Esophagus squamous epithelium (tissue), 5 donors: ENCODE measurements around the gene TMEM272. TPM values are rescaled to one million over a fixed set of nuclear protein-coding genes. Genes with fewer than 3 reads are reported as not detected.

Source experiments
- DNase-seq: peaks from one replicate; lab custom pipeline; 2025; lab: John Stamatoyannopoulos, UW
- H3K27ac ChIP-seq, 4 donors: fragments of 200-600 bp; sonication (generic); one replicate each; pipeline ENCODE4 v1.5.1; 2016 to 2019; ENCODE audit warnings: mild to moderate bottlenecking in 1 of 4
- H3K27me3 ChIP-seq, 4 donors: fragments of 200-600 bp; sonication (generic); 1 replicate in 3 of 4; 2 replicates in 1 of 4; pipeline versions ENCODE4 v1.5.1 to v1.6.0; 2017 to 2021; ENCODE audit warnings: antibody characterized with exemption in 1 of 4
- H3K36me3 ChIP-seq, 3 donors: fragments of 200-600 bp; sonication (generic); one replicate each; pipeline ENCODE4 v1.5.1; 2016 to 2019
- H3K4me1 ChIP-seq, 3 donors: fragments of 200-600 bp; sonication (generic); one replicate each; pipeline ENCODE4 v1.5.1; 2017 to 2019
- H3K4me3 ChIP-seq, 4 donors: fragments of 200-600 bp; sonication (generic); 1 replicate in 3 of 4; 2 replicates in 1 of 4; pipeline ENCODE4 v1.5.1; 2016 to 2019; ENCODE audit warnings: mild to moderate bottlenecking in 2 of 4, moderate library complexity in 1 of 4
- H3K9me3 ChIP-seq, 3 donors: fragments of 200-600 bp; sonication (generic); one replicate each; pipeline ENCODE4 v1.5.1; 2016 to 2019
- POLR2A ChIP-seq, 4 donors: fragments of 450-650 bp; IDR thresholded peaks; one replicate each; pipeline ENCODE4 v1.6.1; 2017; ENCODE audit warnings: antibody characterized with exemption in 4 of 4, mild to moderate bottlenecking in 4 of 4, moderate library complexity in 3 of 4
- WGBS, 2 donors: methylation state at CpG; one replicate each; pipeline ENCODE4 v1.1.5; 2018; 5-methylcytosine and 5-hydroxymethylcytosine counted together
- intact Hi-C: fragments of 100-400 bp; cut with DNase I; formaldehyde crosslinking; loops from one replicate; pipeline ENCODE4 v1.15.0; 2022
- total RNA-seq, 4 donors: library from RNA; depleted of rRNA; stranded (reverse); fragments of >200 nt; gene quantifications; one replicate each; pipeline ENCODE4 v1.1.0, GENCODE V29; 2016
- TF ChIP-seq, protein P1 (sequence below), 6 experiments: fragments of 450-650 bp in 4 of 6; fragments of 200-600 bp in 2 of 6; sonication (generic) in 2 of 6; IDR thresholded peaks; one replicate each; pipeline ENCODE4 v1.5.1; 2016 to 2019; ENCODE audit warnings: antibody characterized with exemption in 6 of 6, mild to moderate bottlenecking in 4 of 6, moderate library complexity in 4 of 6
- donor health status: DM: yes; HTN: yes; CAD: no.

Gene TMEM272
- total RNA-seq, 4 donors from 2014 or later, result not detected

DNA sequence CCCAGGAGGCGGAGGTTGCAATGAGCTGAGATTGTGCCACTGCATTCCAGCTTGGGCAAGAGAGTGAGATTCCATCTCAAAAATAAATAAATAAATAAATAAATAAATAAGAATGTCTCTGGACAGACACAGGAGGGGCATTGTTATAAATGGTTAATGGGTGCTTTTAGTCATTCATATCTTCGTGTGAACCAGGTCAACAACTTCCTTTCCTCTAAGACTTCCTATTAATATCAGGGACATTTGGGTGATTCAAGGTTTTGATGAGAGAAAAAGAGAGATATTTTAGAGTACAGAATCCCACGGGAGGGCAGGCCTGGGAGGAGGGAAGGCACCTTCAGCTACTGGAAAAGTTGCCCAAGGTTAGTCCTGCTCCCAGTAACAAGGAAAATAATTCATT lies 64.9 kb downstream of the TMEM272 start:
- H3K27ac ChIP-seq, result no peak overlapping the region
- no peak overlapping the region for H3K4me3 ChIP-seq
- DNase-seq, result no peak
- no peaks in the 10 kb centered on the region for H3K36me3 ChIP-seq
- WGBS, 2 donors, result 54 to 65% methylated on average over 3 of the region's 3 CpGs
- H3K9me3 ChIP-seq, result no peaks in the 10 kb centered on the region
- intact Hi-C loops, result loop anchor here (10.0 kb wide), 1 partner anchor 325 kb away; the partner anchor contains the start of gene INTS6
- peaks cover 0 to 4% (median 0%) of the 10 kb centered on the region in 3 donors for H3K4me1 ChIP-seq
- no peak for TF ChIP-seq POLR2A (IDR thresholded peaks at IDR 0.05)
- TF ChIP-seq, protein P1, sequence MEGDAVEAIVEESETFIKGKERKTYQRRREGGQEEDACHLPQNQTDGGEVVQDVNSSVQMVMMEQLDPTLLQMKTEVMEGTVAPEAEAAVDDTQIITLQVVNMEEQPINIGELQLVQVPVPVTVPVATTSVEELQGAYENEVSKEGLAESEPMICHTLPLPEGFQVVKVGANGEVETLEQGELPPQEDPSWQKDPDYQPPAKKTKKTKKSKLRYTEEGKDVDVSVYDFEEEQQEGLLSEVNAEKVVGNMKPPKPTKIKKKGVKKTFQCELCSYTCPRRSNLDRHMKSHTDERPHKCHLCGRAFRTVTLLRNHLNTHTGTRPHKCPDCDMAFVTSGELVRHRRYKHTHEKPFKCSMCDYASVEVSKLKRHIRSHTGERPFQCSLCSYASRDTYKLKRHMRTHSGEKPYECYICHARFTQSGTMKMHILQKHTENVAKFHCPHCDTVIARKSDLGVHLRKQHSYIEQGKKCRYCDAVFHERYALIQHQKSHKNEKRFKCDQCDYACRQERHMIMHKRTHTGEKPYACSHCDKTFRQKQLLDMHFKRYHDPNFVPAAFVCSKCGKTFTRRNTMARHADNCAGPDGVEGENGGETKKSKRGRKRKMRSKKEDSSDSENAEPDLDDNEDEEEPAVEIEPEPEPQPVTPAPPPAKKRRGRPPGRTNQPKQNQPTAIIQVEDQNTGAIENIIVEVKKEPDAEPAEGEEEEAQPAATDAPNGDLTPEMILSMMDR (IDR thresholded peaks at IDR 0.05), result no peak
- no peaks in the 10 kb centered on the region for H3K27me3 ChIP-seq

DNA sequence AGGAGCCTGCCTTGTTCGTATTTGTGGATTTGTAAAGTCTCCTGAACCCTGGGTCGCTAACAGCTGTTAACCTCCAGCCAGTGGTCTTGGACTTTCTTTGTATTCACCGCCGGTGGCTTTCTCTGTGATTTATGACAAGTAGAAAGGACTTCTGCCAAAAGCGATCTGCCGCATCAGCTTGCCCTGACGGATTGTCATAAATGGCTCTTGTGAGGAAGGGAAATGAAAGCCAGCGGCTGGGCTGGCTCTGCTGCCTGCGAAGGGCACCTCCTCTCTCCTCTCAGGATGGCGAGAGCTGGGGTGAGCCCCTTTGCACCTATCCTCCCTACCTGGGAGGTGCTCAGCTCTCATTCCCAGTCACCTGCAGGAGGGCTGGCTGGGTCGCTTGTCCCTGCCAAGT lies 66.6 kb downstream of the TMEM272 start:
- DNase-seq, result no peak
- Histone ChIP-seq H3K9me3 (no peaks in the 10 kb centered on the region), H3K4me1 (peaks cover 0 to 4% (median 0%) of the 10 kb centered on the region in 3 donors), H3K27ac (no peak overlapping the region), H3K4me3 (no peak overlapping the region), H3K27me3 (no peaks in the 10 kb centered on the region), H3K36me3 (peaks cover 0 to 3% (median 0%) of the 10 kb centered on the region in 3 donors)
- TF ChIP-seq, protein P1 (IDR thresholded peaks at IDR 0.05), result no peak
- TF ChIP-seq POLR2A (IDR thresholded peaks at IDR 0.05), result no peak
- WGBS, 2 donors, result 73 to 74% methylated on average over 11 of the region's 11 CpGs
- intact Hi-C loops, result no loop called here

DNA sequence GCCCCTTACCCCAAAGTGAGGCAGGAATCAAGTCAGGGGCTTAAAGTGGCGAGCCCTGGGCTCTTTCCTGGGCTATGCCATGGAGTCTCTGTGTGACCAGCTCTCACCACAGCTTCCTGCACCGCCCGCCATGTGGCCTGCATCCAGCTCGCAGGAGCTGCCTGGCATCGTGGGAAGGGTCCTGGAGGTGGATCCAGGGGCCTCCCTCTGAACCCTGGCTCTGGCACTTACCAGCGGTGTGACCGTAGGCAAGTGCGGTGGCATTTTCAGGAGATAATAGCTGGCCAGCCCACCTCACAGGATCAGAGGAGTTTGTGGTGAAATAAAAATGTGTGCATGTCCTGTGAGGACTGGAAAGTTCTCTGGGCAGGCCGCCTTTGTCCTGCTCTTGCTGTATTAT lies 67.1 kb downstream of the TMEM272 start:
- peaks cover 0 to 4% (median 0%) of the 10 kb centered on the region in 3 donors for H3K36me3 ChIP-seq
- 75 to 81% methylated on average over 3 to 6 of the region's 9 CpGs for WGBS, 2 donors
- no peak overlapping the region for H3K4me3 ChIP-seq
- no peaks in the 10 kb centered on the region for H3K27me3 ChIP-seq
- TF ChIP-seq, protein P1 (IDR thresholded peaks at IDR 0.05), result no peak
- TF ChIP-seq POLR2A (IDR thresholded peaks at IDR 0.05), result no peak
- DNase-seq, result no peak
- peaks cover 0 to 4% (median 0%) of the 10 kb centered on the region in 3 donors for H3K4me1 ChIP-seq
- no peaks in the 10 kb centered on the region for H3K9me3 ChIP-seq
- intact Hi-C loops, result no loop called here
- H3K27ac ChIP-seq, result no peak overlapping the region

DNA sequence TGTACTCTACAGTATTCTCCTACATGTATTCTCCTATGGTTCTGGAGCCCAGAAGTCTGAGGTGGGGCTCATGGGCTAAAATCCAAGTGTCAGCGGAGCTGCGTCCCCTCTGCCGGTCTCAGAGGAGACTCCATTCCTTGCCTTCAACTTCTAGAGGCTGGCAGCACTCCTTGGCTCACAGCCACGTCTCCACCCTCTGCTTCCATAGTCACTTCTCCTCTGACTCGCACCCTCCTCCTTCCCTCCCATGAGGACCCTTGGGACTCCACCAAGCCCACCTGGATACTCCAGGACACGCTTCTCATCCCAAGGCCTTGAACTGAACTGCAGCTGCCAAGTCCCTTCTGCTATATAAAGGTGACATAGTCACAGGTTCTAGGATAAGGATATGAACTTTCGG lies 68.8 kb downstream of the TMEM272 start:
- no peak overlapping the region for H3K27ac ChIP-seq
- DNase-seq, result no peak
- WGBS, 2 donors, result 71 to 88% methylated on average over 3 to 7 of the region's 7 CpGs
- TF ChIP-seq, protein P1 (IDR thresholded peaks at IDR 0.05), result no peak
- TF ChIP-seq POLR2A (IDR thresholded peaks at IDR 0.05), result no peak
- peaks cover 0 to 1% (median 0%) of the 10 kb centered on the region in 3 donors for H3K4me1 ChIP-seq
- no peaks in the 10 kb centered on the region for H3K9me3 ChIP-seq
- H3K36me3 ChIP-seq, result peaks cover 0 to 12% (median 0%) of the 10 kb centered on the region in 3 donors
- H3K4me3 ChIP-seq, result no peak overlapping the region
- H3K27me3 ChIP-seq, result no peaks in the 10 kb centered on the region
- intact Hi-C loops, result no loop called here

DNA sequence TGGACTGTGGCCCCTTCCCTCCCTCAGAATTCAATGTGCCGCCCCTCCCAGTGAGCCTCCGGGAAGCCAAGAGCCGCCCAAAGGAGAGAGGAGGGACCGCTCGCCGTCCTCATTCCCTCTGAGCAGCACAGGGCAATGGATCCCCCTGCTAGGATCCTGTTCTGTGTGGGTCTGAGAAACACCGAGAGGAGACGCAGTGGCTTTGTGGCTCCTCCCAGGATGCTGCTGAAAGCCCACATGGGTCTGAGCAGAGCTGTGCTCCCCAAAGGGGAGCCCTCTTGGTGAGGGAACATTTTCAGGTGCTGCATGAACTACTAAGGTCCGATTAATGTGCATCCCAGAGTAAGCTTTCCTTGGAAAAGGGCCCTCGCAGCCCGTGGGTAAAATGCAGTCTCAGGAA lies 71.5 kb downstream of the TMEM272 start:
- peaks cover 0 to 28% (median 15%) of the 10 kb centered on the region in 3 donors for H3K4me1 ChIP-seq
- intact Hi-C loops, result no loop called here
- no peaks in the 10 kb centered on the region for H3K9me3 ChIP-seq
- TF ChIP-seq POLR2A (IDR thresholded peaks at IDR 0.05), result no peak
- TF ChIP-seq, protein P1 (IDR thresholded peaks at IDR 0.05), result no peak
- H3K4me3 ChIP-seq, result no peak overlapping the region
- H3K27ac ChIP-seq, result no peak overlapping the region
- H3K36me3 ChIP-seq, result peaks cover 0 to 17% (median 0%) of the 10 kb centered on the region in 3 donors
- no peak for DNase-seq
- H3K27me3 ChIP-seq, result no peaks in the 10 kb centered on the region
- WGBS, 2 donors, result 83 to 87% methylated on average over 4 to 10 of the region's 11 CpGs
